Stimulated activated CD4-positive, alpha-beta T cell treated with anti-CD3 and anti-CD28 coated beads, Interleukin-12 subunit alpha, Interleukin-12 subunit beta, amount 100 ng/mL, for 48 hours (primary cell): ENCODE data around the gene TIE1.

Experiments
- DNase-seq, 3 donors: peaks; one replicate each; pipeline ENCODE4 v3.0.0-alpha.2; 2020; ENCODE audit warnings: low read depth in 2 of 3, low spot score in 1 of 3

Gene TIE1

GRCh38 chr1:43334453-43335205 is 33.8 kb downstream of the TIE1 start:
- DNase-seq: no peak

DNA sequence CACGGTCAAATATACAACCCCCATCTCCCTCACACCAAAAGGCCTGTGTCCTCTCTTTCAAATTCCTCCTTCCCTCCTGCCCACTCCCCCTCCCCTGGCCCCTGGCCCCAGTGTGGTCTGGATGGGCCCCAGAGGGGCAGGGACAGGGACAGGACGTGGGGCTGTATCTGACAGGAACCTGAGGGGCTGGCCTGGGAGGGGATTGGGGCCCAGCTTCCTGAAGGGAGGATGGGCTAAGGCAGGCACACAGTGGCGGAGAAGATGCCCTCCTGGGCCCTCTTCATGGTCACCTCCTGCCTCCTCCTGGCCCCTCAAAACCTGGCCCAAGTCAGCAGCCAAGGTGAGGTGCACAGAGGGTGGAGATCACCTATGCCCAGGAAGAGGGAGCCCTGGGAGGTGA is 36.8 kb downstream of the TIE1 start, which contains the start of gene MPL:
TSS of gene MPL (plus strand) at position 231 of the 400 bp plus-strand sequence. CDS start at position 262, 31 bp downstream.
- DNase-seq: no peak

DNA sequence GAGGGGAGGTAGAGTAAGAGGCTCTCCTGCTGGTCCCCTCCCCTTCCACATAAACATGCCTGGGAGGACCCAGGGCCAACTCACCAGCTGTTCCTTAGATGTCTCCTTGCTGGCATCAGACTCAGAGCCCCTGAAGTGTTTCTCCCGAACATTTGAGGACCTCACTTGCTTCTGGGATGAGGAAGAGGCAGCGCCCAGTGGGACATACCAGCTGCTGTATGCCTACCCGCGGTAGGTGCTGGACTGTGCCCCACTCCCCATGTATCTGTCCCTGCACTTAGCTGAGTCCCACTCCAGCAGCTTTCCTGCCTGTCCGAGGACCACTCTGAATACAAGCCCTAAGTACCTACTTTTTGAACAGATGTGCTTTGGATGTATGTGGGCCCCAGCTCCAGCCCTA is 37.2 kb downstream of the TIE1 start:
- DNase-seq: no peak

GRCh38 chr1:43339584-43340232 is 38.9 kb downstream of the TIE1 start:
- DNase-seq: no peak

GRCh38 chr1:43340559-43340958 is 39.8 kb downstream of the TIE1 start:
- DNase-seq: no peak

GRCh38 chr1:43344267-43344850 is 43.6 kb downstream of the TIE1 start:
- DNase-seq: no peak

GRCh38 chr1:43345120-43345519 is 44.3 kb downstream of the TIE1 start:
- DNase-seq: no peak

DNA sequence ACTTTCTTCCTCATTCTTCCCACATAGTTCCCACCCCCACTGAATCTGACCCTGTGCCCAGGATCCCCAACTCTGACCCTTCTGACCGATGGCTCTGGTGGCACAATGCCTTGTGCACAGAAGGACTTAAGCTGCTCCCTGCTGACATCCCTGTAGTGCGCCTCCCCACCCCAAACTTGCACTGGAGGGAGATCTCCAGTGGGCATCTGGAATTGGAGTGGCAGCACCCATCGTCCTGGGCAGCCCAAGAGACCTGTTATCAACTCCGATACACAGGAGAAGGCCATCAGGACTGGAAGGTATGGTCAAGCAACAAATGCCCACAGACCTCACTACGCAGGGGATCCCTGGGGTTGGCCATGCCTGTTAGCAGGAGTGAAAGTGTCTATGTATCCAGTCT is 45.9 kb downstream of the TIE1 start:
- DNase-seq: no peak

- DNase-seq: no peak
These were observed 47.6 kb downstream of the TIE1 start for GRCh38 chr1:43348343-43348808.

DNA sequence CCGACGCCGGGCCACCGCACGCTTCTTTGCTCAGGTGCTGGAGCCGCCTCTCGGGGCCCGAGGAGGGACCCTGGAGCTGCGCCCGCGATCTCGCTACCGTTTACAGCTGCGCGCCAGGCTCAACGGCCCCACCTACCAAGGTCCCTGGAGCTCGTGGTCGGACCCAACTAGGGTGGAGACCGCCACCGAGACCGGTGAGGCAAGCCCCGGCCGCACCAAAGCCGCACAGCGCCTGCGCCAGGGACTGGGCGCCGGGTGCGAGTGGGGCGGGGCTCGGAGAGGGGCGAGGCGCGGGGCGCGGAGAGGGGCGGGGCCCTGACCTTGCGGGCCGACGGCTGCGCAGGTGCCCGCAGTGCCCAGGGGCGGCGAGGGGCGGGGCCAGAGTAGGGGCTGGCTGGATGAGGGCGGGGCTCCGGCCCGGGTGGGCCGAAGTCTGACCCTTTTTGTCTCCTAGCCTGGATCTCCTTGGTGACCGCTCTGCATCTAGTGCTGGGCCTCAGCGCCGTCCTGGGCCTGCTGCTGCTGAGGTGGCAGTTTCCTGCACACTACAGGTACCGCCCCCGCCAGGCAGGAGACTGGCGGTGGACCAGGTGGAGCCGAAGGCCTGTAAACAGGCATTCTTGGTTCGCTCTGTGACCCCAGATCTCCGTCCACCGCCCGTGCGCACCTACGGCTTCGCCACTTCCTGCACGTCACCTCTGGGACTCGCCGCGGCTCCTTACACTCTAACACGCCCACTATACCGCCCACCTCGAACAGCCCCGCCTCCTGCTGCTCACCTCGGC is 48.2 kb downstream of the TIE1 start:
- DNase-seq: peak in 2 of 3 donors; percentile 34 to 37

GRCh38 chr1:43349594-43350306 is 49.0 kb downstream of the TIE1 start:
- no peak for DNase-seq

DNA sequence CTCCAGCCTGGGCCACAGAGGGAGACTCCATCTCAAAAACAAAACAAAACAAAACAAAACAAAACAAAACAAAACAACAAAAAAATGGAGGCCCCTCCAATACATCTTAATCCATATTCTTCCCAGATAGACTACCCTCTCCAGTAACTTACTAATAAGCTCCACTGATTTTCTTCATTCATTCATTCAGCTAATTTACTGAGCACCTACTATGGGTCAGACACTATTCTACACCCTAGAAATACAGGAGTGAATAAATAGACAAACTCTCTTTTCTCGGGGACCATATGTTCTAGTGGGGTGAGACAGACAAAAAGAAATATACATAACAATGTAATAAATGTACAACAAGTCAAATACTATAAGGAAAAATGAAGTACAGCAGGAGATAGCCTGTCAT is 50.2 kb downstream of the TIE1 start:
- DNase-seq: no peak

DNA sequence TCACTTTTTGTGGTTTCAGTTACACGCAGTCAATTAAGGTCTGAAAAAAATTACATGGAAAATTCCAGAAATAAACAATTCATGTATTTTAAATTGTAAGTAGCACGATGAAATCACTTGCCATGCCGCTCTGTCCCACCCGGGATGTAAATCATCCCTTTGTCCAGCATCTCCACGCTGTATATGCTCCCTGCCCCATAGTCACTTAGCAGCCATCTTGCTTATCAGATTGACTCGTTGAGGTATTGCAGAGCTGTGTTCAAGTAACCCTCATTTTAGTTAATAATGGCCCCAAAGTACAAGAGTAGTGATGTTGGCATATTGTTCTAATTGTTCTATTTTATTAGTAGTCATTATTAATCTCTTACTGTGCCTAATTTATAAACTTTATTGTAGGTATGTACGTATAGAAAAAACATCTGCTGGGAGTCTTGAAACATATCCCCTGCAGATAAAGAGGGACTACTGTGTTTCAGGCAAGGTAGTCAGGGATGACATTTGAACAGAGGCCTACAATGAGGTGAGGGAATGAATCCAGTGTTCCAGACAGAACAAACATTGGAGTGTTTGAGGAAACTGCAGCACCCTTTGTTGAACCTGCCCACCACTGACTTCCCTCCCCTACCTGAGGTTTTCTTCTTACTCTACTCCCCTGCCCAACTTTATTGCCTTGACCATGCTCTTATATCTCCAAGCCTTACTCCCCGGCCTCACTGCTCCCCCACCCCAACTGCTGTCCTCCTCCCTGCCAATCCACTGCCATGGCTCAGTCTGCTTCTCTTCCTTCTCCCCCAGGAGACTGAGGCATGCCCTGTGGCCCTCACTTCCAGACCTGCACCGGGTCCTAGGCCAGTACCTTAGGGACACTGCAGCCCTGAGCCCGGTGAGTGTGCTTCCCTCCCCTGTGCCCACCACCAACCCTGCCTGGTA is 50.9 kb downstream of the TIE1 start:
- DNase-seq: no peak

- DNase-seq: no peak
These were observed 51.5 kb downstream of the TIE1 start for GRCh38 chr1:43352351-43352705.

DNA sequence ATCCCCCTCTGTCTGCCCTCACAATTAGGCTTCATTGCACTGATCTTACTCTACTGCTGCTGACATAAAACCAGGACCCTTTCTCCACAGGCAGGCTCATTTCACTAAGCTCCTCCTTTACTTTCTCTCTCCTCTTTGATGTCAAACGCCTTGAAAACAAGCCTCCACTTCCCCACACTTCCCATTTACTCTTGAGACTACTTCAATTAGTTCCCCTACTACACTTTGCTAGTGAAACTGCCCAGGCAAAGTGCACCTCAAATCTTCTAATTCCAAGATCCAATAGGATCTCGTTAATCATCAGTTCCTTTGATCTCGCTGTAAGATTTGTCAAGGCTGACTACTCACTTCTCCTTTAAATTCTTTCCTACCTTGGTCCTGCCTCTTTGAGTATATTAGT is 52.1 kb downstream of the TIE1 start:
- DNase-seq: no peak

DNA sequence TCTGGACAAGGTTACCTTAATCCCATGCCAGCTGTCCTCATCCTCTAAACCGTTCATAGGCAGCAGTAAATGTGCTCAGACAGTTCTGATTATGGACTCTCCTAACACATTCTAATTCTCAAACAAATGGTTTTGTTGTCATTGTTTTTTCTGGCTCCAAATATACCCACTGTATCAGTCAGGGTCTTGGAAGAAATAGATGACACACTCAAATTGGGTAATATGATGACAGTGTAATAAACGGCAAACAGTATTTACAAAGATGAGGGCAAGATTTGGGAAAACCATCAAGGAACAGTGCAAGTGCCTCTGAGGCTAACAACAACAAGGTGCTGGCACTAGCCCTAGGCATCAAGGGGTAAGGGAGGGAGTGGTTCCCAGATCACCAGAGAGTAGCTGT is 53.7 kb downstream of the TIE1 start:
- DNase-seq: no peak

DNA sequence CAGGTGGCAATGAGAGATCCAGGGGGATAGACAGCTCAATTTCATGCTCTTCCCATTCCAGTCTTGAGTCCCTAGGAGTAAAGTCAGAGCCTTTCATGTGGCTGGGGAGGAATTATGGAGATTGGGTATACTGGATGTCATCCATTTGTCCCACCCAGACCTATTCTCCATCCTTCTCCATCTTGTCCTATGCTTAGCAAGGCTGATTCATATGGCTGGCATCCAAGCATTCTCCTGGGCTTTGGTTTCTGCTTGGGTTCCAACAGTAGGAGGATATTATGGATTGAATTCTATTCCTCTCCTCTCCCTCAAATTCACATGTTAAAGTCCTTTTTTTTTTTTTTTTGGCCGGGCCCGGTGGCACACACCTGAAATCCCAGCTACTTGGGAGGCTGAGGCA is 54.2 kb downstream of the TIE1 start:
- no peak for DNase-seq

- no peak for DNase-seq
These were observed 56.5 kb downstream of the TIE1 start for GRCh38 chr1:43357251-43357650.

DNA sequence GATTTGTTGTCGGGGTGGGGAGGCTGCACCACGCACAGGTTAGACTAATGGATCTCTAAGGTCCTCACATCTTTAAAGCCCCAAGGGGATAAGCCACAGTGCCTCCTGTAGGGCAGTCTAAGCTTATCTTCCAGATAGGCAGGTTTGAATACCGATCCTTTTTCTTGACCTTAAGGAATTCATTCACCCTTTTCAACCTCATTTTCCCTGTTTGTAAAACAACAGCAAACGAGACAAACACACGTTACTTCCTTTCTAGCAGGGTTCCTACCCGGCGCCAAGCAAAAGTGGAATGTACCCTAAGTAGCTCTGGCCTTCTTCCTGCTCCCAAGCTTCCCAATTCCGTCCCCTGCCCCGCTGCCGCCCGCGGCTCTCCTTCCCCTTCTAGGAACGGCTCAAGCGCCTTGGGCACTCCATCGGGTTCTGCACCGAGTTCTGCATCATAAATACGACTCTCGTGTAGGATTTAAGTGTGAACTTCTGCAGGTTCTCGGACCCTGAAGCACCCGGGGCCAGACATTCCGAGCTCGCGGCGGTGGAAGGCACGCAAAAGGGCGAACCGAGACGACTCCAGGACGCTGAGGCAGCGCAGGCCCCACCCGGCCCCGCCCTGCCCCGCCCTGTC is 57.5 kb downstream of the TIE1 start:
- no peak for DNase-seq
